GM18502 (cell line): ENCODE measurements around the gene ACBD4.

Source experiments
- ATAC-seq: cut with Tn5 transposase; IDR thresholded peaks from one replicate; pipeline ENCODE4 v1.9.1; 2021; ENCODE audit warnings: mild to moderate bottlenecking; ENCODE audit not compliant: unreplicated experiment, poor library complexity

Gene ACBD4

GRCh38 chr17:45103269-45103795 lies 32.2 kb upstream of the ACBD4 start:
- ATAC-seq: no peak

GRCh38 chr17:45104029-45104428 lies 31.5 kb upstream of the ACBD4 start:
- ATAC-seq: no peak

GRCh38 chr17:45104497-45104896 lies 31.0 kb upstream of the ACBD4 start:
- no peak for ATAC-seq

- ATAC-seq: no peak
These were observed 30.4 kb upstream of the ACBD4 start for GRCh38 chr17:45104907-45105624.

GRCh38 chr17:45106096-45106495 lies 29.4 kb upstream of the ACBD4 start:
- no peak for ATAC-seq

- no peak for ATAC-seq
These were observed 28.9 kb upstream of the ACBD4 start for GRCh38 chr17:45106582-45106981.

GRCh38 chr17:45107293-45108010 lies 28.0 kb upstream of the ACBD4 start:
- ATAC-seq: no peak

GRCh38 chr17:45108051-45108450 lies 27.4 kb upstream of the ACBD4 start:
- no peak for ATAC-seq

GRCh38 chr17:45108595-45109521 lies 26.6 kb upstream of the ACBD4 start:
- ATAC-seq: no peak

- ATAC-seq: no peak
These were observed 24.5 kb upstream of the ACBD4 start for GRCh38 chr17:45110676-45111611.

GRCh38 chr17:45111850-45112249 lies 23.6 kb upstream of the ACBD4 start:
- no peak for ATAC-seq

GRCh38 chr17:45112559-45113423 lies 22.7 kb upstream of the ACBD4 start:
- no peak for ATAC-seq

GRCh38 chr17:45113424-45113754 lies 22.1 kb upstream of the ACBD4 start:
- no peak for ATAC-seq

- ATAC-seq: no peak
These were observed 21.2 kb upstream of the ACBD4 start for GRCh38 chr17:45114117-45114932.

- no peak for ATAC-seq
These were observed 20.4 kb upstream of the ACBD4 start for GRCh38 chr17:45115015-45115625.

- no peak for ATAC-seq
These were observed 19.6 kb upstream of the ACBD4 start for GRCh38 chr17:45115871-45116270.

- ATAC-seq: no peak
These were observed 19.0 kb upstream of the ACBD4 start for GRCh38 chr17:45116434-45117016.
